ENCODE measurements around the gene SLC22A31. TPM values are rescaled to one million over a fixed set of nuclear protein-coding genes. Genes with fewer than 3 reads are reported as not detected.

SLC22A31 gene
- total and polyA plus RNA-seq, 8 donors, result 0.70 to 283 (median 1.8) TPM

GRCh38 chr16:89224665-89225064, 24.3 kb upstream of the SLC22A31 start:
- DNase-seq (no peak), ATAC-seq (no peak)
- peaks cover 0 to 22% of the 10 kb centered on the region in 2 donors for H3K9me3 ChIP-seq
- peaks cover 0 to 82% of the 10 kb centered on the region in 2 donors for H3K36me3 ChIP-seq
- intact Hi-C loops (cut with DNase I), result no loop called here
- peaks cover 0 to under 1% of the 10 kb centered on the region in 2 donors for H3K4me1 ChIP-seq
- no peak overlapping the region for H3K27ac ChIP-seq
- no peaks in the 10 kb centered on the region for H3K27me3 ChIP-seq
- TF ChIP-seq CTCF (IDR thresholded peaks at IDR 0.05), result no peak
- no peak overlapping the region for H3K4me3 ChIP-seq

GRCh38 chr16:89222931-89223330, 22.6 kb upstream of the SLC22A31 start:
- ATAC-seq (no peak), DNase-seq (no peak)
- H3K27ac ChIP-seq, result no peak overlapping the region
- H3K27me3 ChIP-seq, result no peaks in the 10 kb centered on the region
- H3K36me3 ChIP-seq, result peaks cover 0 to 70% of the 10 kb centered on the region in 2 donors
- H3K9me3 ChIP-seq, result peaks cover 0 to 14% of the 10 kb centered on the region in 2 donors
- H3K4me1 ChIP-seq, result peaks cover 8 to 17% of the 10 kb centered on the region in 2 donors
- no peak overlapping the region for H3K4me3 ChIP-seq
- no peak for TF ChIP-seq CTCF (IDR thresholded peaks at IDR 0.05)
- intact Hi-C loops (cut with DNase I), result no loop called here

- Histone ChIP-seq H3K36me3 (peaks cover 0 to 57% of the 10 kb centered on the region in 2 donors), H3K4me3 (no peak overlapping the region), H3K27ac (no peak overlapping the region), H3K9me3 (peaks cover 0 to under 1% of the 10 kb centered on the region in 2 donors), H3K27me3 (no peaks in the 10 kb centered on the region), H3K4me1 (peaks cover 8 to 21% of the 10 kb centered on the region in 2 donors)
- intact Hi-C loops (cut with DNase I), result no loop called here
- ATAC-seq (no peak), DNase-seq (no peak)
- no peak for TF ChIP-seq CTCF (IDR thresholded peaks at IDR 0.05)
Measured at GRCh38 chr16:89221604-89222003, 21.3 kb upstream of the SLC22A31 start.

GRCh38 chr16:89219365-89219764, 19.0 kb upstream of the SLC22A31 start:
- no peak for DNase-seq
- no peaks in the 10 kb centered on the region for H3K9me3 ChIP-seq
- intact Hi-C loops (cut with DNase I), result no loop called here
- no peak for TF ChIP-seq CTCF (IDR thresholded peaks at IDR 0.05)
- ATAC-seq, result no peak
- H3K4me3 ChIP-seq, result no peak overlapping the region
- peaks cover 12 to 30% of the 10 kb centered on the region in 2 donors for H3K4me1 ChIP-seq
- peaks cover 0 to 35% of the 10 kb centered on the region in 2 donors for H3K36me3 ChIP-seq
- H3K27ac ChIP-seq, result no peak overlapping the region
- H3K27me3 ChIP-seq, result no peaks in the 10 kb centered on the region

GRCh38 chr16:89217388-89218191, 17.3 kb upstream of the SLC22A31 start, which contains the start of gene ZNF778:
Gene ZNF778, plus strand, starts transcription at chr16:89217703. Its CDS starts 3,425 bp downstream, at chr16:89221128.
- intact Hi-C loops (cut with DNase I), result no loop called here
- H3K4me1 ChIP-seq, result peaks cover 12 to 30% of the 10 kb centered on the region in 2 donors
- H3K9me3 ChIP-seq, result no peaks in the 10 kb centered on the region
- no peak for TF ChIP-seq CTCF (IDR thresholded peaks at IDR 0.05)
- H3K36me3 ChIP-seq, result peaks cover 0 to 17% of the 10 kb centered on the region in 2 donors
- H3K27ac ChIP-seq, result peak within 1 kb of the TSS; percentile 90 to 97
- H3K27me3 ChIP-seq, result no peaks in the 10 kb centered on the region
- peak; percentile 97 for ATAC-seq
- H3K4me3 ChIP-seq, result peak within 1 kb of the TSS; percentile 87 to 95
- DNase-seq, result peak; percentile 84 to 95 (median 88)
